ENCODE data around the gene PIF1. TPM values are rescaled to one million over a fixed set of nuclear protein-coding genes. Genes with fewer than 3 reads are reported as not detected.

The PIF1 gene
- polyA plus RNA-seq, 1 donor (not counting 4 experiments of a cell fraction or from before 2014, with no cell fraction given) = 7.6 TPM

- no peak overlapping the region for H3K9ac ChIP-seq (ENCODE audit: control insufficient read depth, extremely low read depth, insufficient read depth, low read length)
- H3K27ac ChIP-seq (ENCODE audit: control insufficient read depth, insufficient read depth, low read length) = no peak overlapping the region
- dilution Hi-C loops (cut with MboI; ENCODE audit: extremely low pct_ligation_motif_present, low sequenced_read_pairs) = no loop called here
- no peaks in the 10 kb centered on the region for H3K27me3 ChIP-seq (ENCODE audit: control insufficient read depth, extremely low read depth, insufficient read depth, low read length)
- H3K4me3 ChIP-seq (ENCODE audit: control insufficient read depth in 2 of 3, extremely low read depth in 1 of 3, insufficient read depth in 2 of 3, low read depth in 1 of 3, low read length in 3 of 3) = no peak overlapping the region
- peaks cover 25% of the 10 kb centered on the region for H3K4me1 ChIP-seq (ENCODE audit: control insufficient read depth, extremely low read depth, insufficient read depth, low read length)
- FAIRE-seq = no peak
- H4K20me1 ChIP-seq (ENCODE audit: control insufficient read depth, extremely low read depth, insufficient read depth, low read length) = no peaks in the 10 kb centered on the region
- no peak for TF ChIP-seq CTCF (optimal IDR thresholded peaks at IDR 0.05 in 1 of 3, IDR thresholded peaks at IDR 0.05 in 1 of 3, conservative IDR thresholded peaks at IDR 0.05 in 1 of 3; ENCODE audit: extremely low read depth in 1 of 3, insufficient read depth in 2 of 3, low read length in 3 of 3)
- TF ChIP-seq EZH2 (IDR thresholded peaks at IDR 0.05; ENCODE audit: low read length) = no peak
- no peaks in the 10 kb centered on the region for H3K9me3 ChIP-seq (ENCODE audit: control insufficient read depth, low read depth, low read length)
- DNase-seq (ENCODE audit: low read depth, low spot score) = no peak
- peaks cover 5% of the 10 kb centered on the region for H3K9me1 ChIP-seq (ENCODE audit: control insufficient read depth, extremely low read depth, insufficient read depth, low read length)
- H3K36me3 ChIP-seq (ENCODE audit: control insufficient read depth in 2 of 2, extremely low read depth in 1 of 2, insufficient read depth in 2 of 2, low read length in 2 of 2) = peaks cover 16 to 38% of the 10 kb centered on the region in 2 experiments
- H3K4me2 ChIP-seq (ENCODE audit: control insufficient read depth, extremely low read depth, insufficient read depth, low read depth, low read length) = no peak overlapping the region
- H2AFZ ChIP-seq (ENCODE audit: control insufficient read depth, low read length) = no peak overlapping the region
- peaks cover 28% of the 10 kb centered on the region for H3K79me2 ChIP-seq (ENCODE audit: control insufficient read depth, insufficient read depth, low read length)
Measured at GRCh38 chr15:64861331-64861730, 35.9 kb upstream of the PIF1 start.

DNA sequence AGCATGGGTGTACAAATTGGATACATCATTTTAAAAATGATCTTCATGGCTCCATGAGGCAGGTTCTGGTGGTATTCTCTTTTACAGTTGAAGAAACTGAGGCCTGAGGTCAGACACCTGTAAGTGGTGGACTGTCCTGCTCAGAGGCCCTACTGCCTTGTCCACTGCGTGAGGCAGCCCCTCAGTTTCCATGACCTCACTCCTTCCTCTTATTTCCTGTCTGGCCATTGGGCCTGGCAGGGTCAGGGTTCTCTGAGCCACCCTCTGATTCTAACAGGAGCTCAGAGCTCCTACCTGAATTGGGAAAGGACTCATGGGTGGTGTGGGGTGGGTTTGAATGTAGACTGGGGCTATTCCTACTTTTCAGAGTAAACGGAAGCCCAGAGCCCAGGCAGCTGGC, 33.8 kb upstream of the PIF1 start:
- H3K4me1 ChIP-seq (ENCODE audit: control insufficient read depth, extremely low read depth, insufficient read depth, low read length) = peaks cover 35% of the 10 kb centered on the region

More for the DNA sequence above, 33.8 kb upstream of the PIF1 start:
- no peak overlapping the region for H3K4me3 ChIP-seq (ENCODE audit: control insufficient read depth in 2 of 3, extremely low read depth in 1 of 3, insufficient read depth in 2 of 3, low read depth in 1 of 3, low read length in 3 of 3)
- no peak for FAIRE-seq
- peaks cover 19 to 43% of the 10 kb centered on the region in 2 experiments for H3K36me3 ChIP-seq (ENCODE audit: control insufficient read depth in 2 of 2, extremely low read depth in 1 of 2, insufficient read depth in 2 of 2, low read length in 2 of 2)
- TF ChIP-seq CTCF (optimal IDR thresholded peaks at IDR 0.05 in 1 of 3, IDR thresholded peaks at IDR 0.05 in 1 of 3, conservative IDR thresholded peaks at IDR 0.05 in 1 of 3; ENCODE audit: extremely low read depth in 1 of 3, insufficient read depth in 2 of 3, low read length in 3 of 3) (no peak), EZH2 (IDR thresholded peaks at IDR 0.05; ENCODE audit: low read length) (no peak)
- H3K9me3 ChIP-seq (ENCODE audit: control insufficient read depth, low read depth, low read length) = no peaks in the 10 kb centered on the region
- no peaks in the 10 kb centered on the region for H4K20me1 ChIP-seq (ENCODE audit: control insufficient read depth, extremely low read depth, insufficient read depth, low read length)
- H3K79me2 ChIP-seq (ENCODE audit: control insufficient read depth, insufficient read depth, low read length) = peaks cover 35% of the 10 kb centered on the region
- no peak overlapping the region for H3K4me2 ChIP-seq (ENCODE audit: control insufficient read depth, extremely low read depth, insufficient read depth, low read depth, low read length)
- no peaks in the 10 kb centered on the region for H3K27me3 ChIP-seq (ENCODE audit: control insufficient read depth, extremely low read depth, insufficient read depth, low read length)
- DNase-seq (ENCODE audit: low read depth, low spot score) = no peak
- no peak overlapping the region for H3K27ac ChIP-seq (ENCODE audit: control insufficient read depth, insufficient read depth, low read length)
- H3K9me1 ChIP-seq (ENCODE audit: control insufficient read depth, extremely low read depth, insufficient read depth, low read length) = peaks cover 10% of the 10 kb centered on the region
- H2AFZ ChIP-seq (ENCODE audit: control insufficient read depth, low read length) = no peak overlapping the region
- no peak overlapping the region for H3K9ac ChIP-seq (ENCODE audit: control insufficient read depth, extremely low read depth, insufficient read depth, low read length)
- dilution Hi-C loops (cut with MboI; ENCODE audit: extremely low pct_ligation_motif_present, low sequenced_read_pairs) = no loop called here
